ENCODE data around the gene ZYG11B.
"Not testable (repeated sequence)": the region's sequence is repeated elsewhere in the genome, so short reads cannot be mapped to it uniquely, and the experiment has no call there.

Gene ZYG11B

GRCh38 chr1:52852854-52853253 is 126.6 kb downstream of the ZYG11B start:
- DNase-seq (ENCODE audit: low read depth), result no peak

GRCh38 chr1:52855584-52855983 is 129.3 kb downstream of the ZYG11B start:
- no peak for DNase-seq (ENCODE audit: low read depth)

GRCh38 chr1:52856026-52856425 is 129.8 kb downstream of the ZYG11B start:
- no peak for DNase-seq (ENCODE audit: low read depth)

GRCh38 chr1:52857443-52857842 is 131.2 kb downstream of the ZYG11B start:
- DNase-seq (ENCODE audit: low read depth), result no peak

- no peak for DNase-seq (ENCODE audit: low read depth)
These were observed 136.6 kb downstream of the ZYG11B start for GRCh38 chr1:52862666-52863458.

GRCh38 chr1:52867087-52867863 is 141.0 kb downstream of the ZYG11B start:
- DNase-seq (ENCODE audit: low read depth), result no peak

- DNase-seq (ENCODE audit: low read depth), result not testable (repeated sequence)
These were observed 143.5 kb downstream of the ZYG11B start for GRCh38 chr1:52869727-52870126.

GRCh38 chr1:52876843-52877242 is 150.6 kb downstream of the ZYG11B start:
- no peak for DNase-seq (ENCODE audit: low read depth)

Data from stimulated activated CD8-positive, alpha-beta memory T cell treated with anti-CD3 and anti-CD28 coated beads, Interleukin-15, amount 100 ng/mL, for 1 hour (primary cell).